A549 (cell line): ENCODE measurements around the gene POT1.
"Not testable (repeated sequence)": the region's sequence is repeated elsewhere in the genome, so short reads cannot be mapped to it uniquely, and the experiment has no call there.

ENCODE experiments used
- CHD2 ChIP-seq: fragments of 150-350 bp; IDR thresholded peaks from 2 replicates; pipeline ENCODE4 v1.6.1; 2014; ENCODE audit warnings: low read length; ENCODE audit not compliant: partially characterized antibody
- CHD4 ChIP-seq: fragments of 200-600 bp; sonication (generic); IDR thresholded peaks from 2 replicates; pipeline ENCODE4 v1.6.1; 2016; ENCODE audit warnings: antibody characterized with exemption, mild to moderate bottlenecking, borderline replicate concordance
- HOXB13 ChIP-seq: fragments of 250-450 bp; sonication (Bioruptor Pico); IDR thresholded peaks from 2 replicates; pipeline ENCODE4 v1.5.0; 2020; ENCODE audit warnings: low read depth, mild to moderate bottlenecking, moderate library complexity
- MAFK ChIP-seq: fragments of 450-650 bp; IDR thresholded peaks from 2 replicates; pipeline ENCODE4 v1.6.1; 2014; ENCODE audit not compliant: partially characterized antibody
- POLR2A ChIP-seq: IDR thresholded peaks from 2 replicates; pipeline ENCODE4 v1.6.1; 2012; ENCODE audit warnings: mild to moderate bottlenecking, low read length
- RNF2 ChIP-seq: fragments of 200-600 bp; sonication (generic); IDR thresholded peaks from 2 replicates; pipeline ENCODE4 v1.6.1; 2016; ENCODE audit warnings: low read depth, mild to moderate bottlenecking, antibody characterized with exemption, moderate library complexity, borderline replicate concordance
- SREBF2 ChIP-seq: fragments of 450-650 bp; IDR thresholded peaks from 2 replicates; pipeline ENCODE4 v1.6.1; 2014; ENCODE audit warnings: mild to moderate bottlenecking, moderate library complexity
- TF ChIP-seq, protein P1 (sequence below): fragments of >200 bp; sonication (Bioruptor Twin); formaldehyde crosslinking; IDR thresholded peaks from 3 replicates; pipeline ENCODE4 v1.5.1; 2016
- TF ChIP-seq, protein P2 (sequence below): IDR thresholded peaks from 2 replicates; pipeline ENCODE4 v1.6.1; 2012

GRCh38 chr7:124975131-124975530 is 45.5 kb upstream of the POT1 start:
- TF ChIP-seq MAFK; HOXB13 (CRISPR knock-in tag); POLR2A; RNF2; CHD4; SREBF2; CHD2: not testable (repeated sequence)
- TF ChIP-seq, protein P1, sequence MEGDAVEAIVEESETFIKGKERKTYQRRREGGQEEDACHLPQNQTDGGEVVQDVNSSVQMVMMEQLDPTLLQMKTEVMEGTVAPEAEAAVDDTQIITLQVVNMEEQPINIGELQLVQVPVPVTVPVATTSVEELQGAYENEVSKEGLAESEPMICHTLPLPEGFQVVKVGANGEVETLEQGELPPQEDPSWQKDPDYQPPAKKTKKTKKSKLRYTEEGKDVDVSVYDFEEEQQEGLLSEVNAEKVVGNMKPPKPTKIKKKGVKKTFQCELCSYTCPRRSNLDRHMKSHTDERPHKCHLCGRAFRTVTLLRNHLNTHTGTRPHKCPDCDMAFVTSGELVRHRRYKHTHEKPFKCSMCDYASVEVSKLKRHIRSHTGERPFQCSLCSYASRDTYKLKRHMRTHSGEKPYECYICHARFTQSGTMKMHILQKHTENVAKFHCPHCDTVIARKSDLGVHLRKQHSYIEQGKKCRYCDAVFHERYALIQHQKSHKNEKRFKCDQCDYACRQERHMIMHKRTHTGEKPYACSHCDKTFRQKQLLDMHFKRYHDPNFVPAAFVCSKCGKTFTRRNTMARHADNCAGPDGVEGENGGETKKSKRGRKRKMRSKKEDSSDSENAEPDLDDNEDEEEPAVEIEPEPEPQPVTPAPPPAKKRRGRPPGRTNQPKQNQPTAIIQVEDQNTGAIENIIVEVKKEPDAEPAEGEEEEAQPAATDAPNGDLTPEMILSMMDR: not testable (repeated sequence)
- TF ChIP-seq, protein P2, sequence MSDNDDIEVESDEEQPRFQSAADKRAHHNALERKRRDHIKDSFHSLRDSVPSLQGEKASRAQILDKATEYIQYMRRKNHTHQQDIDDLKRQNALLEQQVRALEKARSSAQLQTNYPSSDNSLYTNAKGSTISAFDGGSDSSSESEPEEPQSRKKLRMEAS: not testable (repeated sequence)
